Ishikawa (cell line): ENCODE results near the gene KRTAP3-1.

ENCODE experiments used
- CEBPB ChIP-seq: IDR thresholded peaks from 2 replicates; pipeline ENCODE4 v1.6.1; 2012
- EP300 ChIP-seq: IDR thresholded peaks from 2 replicates; pipeline ENCODE4 v1.6.1; 2012; ENCODE audit warnings: borderline replicate concordance
- MAX ChIP-seq: IDR thresholded peaks from 2 replicates; pipeline ENCODE4 v1.6.1; 2012
- RAD21 ChIP-seq: IDR thresholded peaks from 2 replicates; pipeline ENCODE4 v1.6.1; 2012; ENCODE audit warnings: low read depth
- REST ChIP-seq: IDR thresholded peaks from 2 replicates; pipeline ENCODE4 v1.6.1; 2012; ENCODE audit warnings: low read depth, mild to moderate bottlenecking
- USF1 ChIP-seq: IDR thresholded peaks from 2 replicates; pipeline ENCODE4 v1.6.1; 2012
- YY1 ChIP-seq: IDR thresholded peaks from 2 replicates; pipeline ENCODE4 v1.6.1; 2012; ENCODE audit warnings: low read depth

GRCh38 chr17:41009936-41010335 lies 1.0 kb upstream of the KRTAP3-1 start:
- TF ChIP-seq CEBPB: no peak
- no peak for TF ChIP-seq YY1
- no peak for TF ChIP-seq USF1
- no peak for TF ChIP-seq EP300
- no peak for TF ChIP-seq RAD21
- no peak for TF ChIP-seq REST
- TF ChIP-seq MAX: no peak
